GM12875 (cell line): ENCODE results near the gene CHAF1A.

ENCODE experiments used
- H3K4me3 ChIP-seq: one replicate; pipeline ENCODE4 v1.5.1; 2011; ENCODE audit warnings: low read depth, low read length, control low read depth
- CTCF ChIP-seq: IDR thresholded peaks from 2 replicates; pipeline ENCODE4 v1.5.1; 2011; ENCODE audit warnings: low read depth, mild to moderate bottlenecking, control low read depth, inconsistent platforms, low read length, moderate library complexity, borderline replicate concordance; ENCODE audit not compliant: insufficient read depth

The CHAF1A gene

GRCh38 chr19:4376671-4376990 is 25.8 kb upstream of the CHAF1A start:
- no peak for TF ChIP-seq CTCF
- H3K4me3 ChIP-seq, result no peak overlapping the region

DNA sequence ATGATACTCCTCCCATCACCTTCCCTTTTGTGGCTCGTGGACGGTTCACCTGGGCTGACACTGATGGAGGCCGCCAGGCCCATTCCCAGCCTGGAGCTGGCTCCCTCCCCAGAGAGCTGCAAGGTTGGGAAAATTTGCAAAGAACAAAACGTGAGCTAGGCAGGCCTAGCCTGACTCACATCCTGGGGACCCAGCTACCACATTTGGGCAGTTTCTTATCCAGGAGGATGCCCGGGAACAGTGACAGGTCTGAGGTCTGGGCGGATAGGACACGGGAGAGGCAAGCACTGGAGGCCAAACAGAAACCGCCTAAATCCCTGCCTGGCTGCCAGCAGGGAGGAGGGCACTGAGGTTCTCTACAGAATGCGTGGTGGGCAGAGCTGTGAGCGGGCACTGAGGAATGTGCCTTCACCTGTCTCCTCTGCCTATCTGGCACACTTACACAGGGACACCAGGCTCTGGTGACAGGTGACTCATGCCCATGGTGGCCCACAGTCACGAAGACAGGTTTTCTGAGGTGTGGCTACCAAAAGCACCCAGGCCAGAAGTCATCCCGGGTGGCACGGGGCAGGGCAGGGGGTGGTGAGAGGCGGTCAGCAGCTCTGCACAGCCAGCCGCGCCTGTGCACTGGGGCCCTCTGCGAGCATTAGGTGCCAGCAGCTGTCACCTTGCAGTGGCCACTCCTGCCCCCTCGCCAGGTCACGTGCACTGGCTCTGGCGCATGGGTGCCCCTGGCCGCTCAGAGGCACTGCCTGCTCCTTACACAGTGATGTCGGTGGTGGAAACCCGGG is 25.3 kb upstream of the CHAF1A start:
- H3K4me3 ChIP-seq, result no peak overlapping the region

GRCh38 chr19:4378886-4379285 is 23.6 kb upstream of the CHAF1A start:
- peak overlapping the region; percentile 36 for H3K4me3 ChIP-seq
- TF ChIP-seq CTCF, result no peak

More for the DNA sequence above, 25.3 kb upstream of the CHAF1A start:
- TF ChIP-seq CTCF, result no peak

- no peak for TF ChIP-seq CTCF
- H3K4me3 ChIP-seq, result peak overlapping the region; percentile 36
These were observed 22.8 kb upstream of the CHAF1A start for GRCh38 chr19:4379383-4380253.

DNA sequence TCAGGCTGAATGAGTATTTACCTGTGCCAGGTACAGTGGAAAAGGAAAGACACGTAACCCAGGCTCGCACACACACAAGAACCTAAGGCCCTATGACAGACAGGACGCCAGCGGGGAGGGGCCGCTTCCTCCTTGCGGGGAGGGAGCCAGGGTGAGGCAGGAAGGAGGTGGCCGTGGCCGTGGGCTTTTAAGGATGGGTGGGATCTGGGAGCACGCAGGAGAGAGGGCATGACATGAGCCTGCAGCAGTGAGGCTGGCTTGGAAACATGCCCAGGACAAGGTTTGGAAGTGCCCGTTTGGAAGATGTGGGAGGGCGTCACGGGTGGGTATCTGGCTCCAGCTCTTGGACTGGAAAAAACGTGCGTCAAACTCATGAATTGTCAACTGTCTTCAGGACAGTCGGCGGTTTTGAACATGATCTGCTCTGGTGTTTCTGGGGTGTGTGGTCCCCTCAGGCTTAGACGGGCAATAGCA is 22.1 kb upstream of the CHAF1A start:
- peak overlapping the region; percentile 10 for H3K4me3 ChIP-seq
- TF ChIP-seq CTCF, result no peak

DNA sequence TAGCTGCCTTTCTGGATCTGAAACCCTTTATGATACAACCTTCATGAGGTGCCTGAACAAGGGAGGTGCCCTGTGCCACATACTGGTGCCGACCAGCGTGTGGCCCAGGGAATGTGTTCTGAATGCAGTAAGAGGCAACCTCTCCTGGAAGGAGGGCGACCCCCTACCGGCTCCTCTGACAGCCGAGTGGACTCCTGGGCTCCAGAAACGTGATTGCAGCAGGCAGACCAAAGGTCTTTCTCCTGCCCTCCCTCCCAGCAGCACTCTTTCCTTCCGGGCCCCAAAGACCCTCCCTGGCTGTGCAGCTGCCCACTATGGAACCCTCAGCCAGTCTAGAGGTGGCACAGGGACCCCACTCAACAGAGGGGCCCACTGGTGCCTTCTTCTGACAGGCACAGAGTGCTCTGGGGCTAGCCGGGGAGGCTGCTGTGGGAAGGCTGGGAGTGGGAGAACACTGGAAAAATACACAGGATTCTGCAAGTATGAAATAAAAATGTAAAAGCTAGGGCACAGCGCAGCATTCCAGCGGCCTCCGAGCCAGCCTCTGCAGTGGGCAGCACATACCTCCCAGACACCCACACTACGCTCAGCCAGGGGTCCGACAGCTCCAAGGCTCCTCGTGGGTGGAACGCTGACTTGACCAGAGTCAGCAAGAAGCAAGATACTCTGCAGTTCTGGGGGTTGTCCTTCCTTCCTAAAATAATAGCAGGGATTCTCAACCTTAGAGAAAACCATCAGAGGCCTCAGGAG is 17.0 kb upstream of the CHAF1A start:
- no peak overlapping the region for H3K4me3 ChIP-seq
- TF ChIP-seq CTCF, result no peak
